H9 (cell line): ENCODE measurements around the gene CCDC3. TPM values are rescaled to one million over a fixed set of nuclear protein-coding genes. Genes with fewer than 3 reads are reported as not detected.

Source experiments
- DNase-seq: peaks from one replicate; pipeline ENCODE4 v3.0.0-alpha.2; 2017
- H2AFZ ChIP-seq: one replicate; pipeline ENCODE4 v1.6.1; 2013; ENCODE audit warnings: mild to moderate bottlenecking, low read length, control low read depth, moderate library complexity
- H2AK5ac ChIP-seq: 2 replicates; pipeline ENCODE4 v1.6.1; 2013; ENCODE audit warnings: low read length, control low read depth, mixed read lengths; ENCODE audit not compliant: insufficient read length
- H2BK120ac ChIP-seq: one replicate; pipeline ENCODE4 v1.6.1; 2013; ENCODE audit warnings: low read depth, mild to moderate bottlenecking, low read length, control low read depth, inconsistent platforms; ENCODE audit not compliant: poor library complexity, severe bottlenecking
- H2BK12ac ChIP-seq: 2 replicates; pipeline ENCODE4 v1.6.1; 2013; ENCODE audit warnings: low read length, control low read depth, mixed read lengths, low read depth; ENCODE audit not compliant: insufficient read length
- H2BK15ac ChIP-seq: 2 replicates; pipeline ENCODE4 v1.6.1; 2013; ENCODE audit warnings: low read depth, low read length, control low read depth
- H2BK20ac ChIP-seq: one replicate; pipeline ENCODE4 v1.6.1; 2013; ENCODE audit warnings: low read depth, mild to moderate bottlenecking, low read length, control low read depth, inconsistent platforms; ENCODE audit not compliant: poor library complexity, severe bottlenecking
- H2BK5ac ChIP-seq: 2 replicates; pipeline ENCODE4 v1.6.1; 2013; ENCODE audit warnings: low read length, control low read depth, mixed read lengths; ENCODE audit not compliant: insufficient read length
- H3K14ac ChIP-seq: 2 replicates; pipeline ENCODE4 v1.6.1; 2013; ENCODE audit warnings: low read length, control low read depth; ENCODE audit not compliant: insufficient read depth
- H3K18ac ChIP-seq: 2 replicates; pipeline ENCODE4 v1.6.1; 2013; ENCODE audit warnings: low read depth, mild to moderate bottlenecking, mixed read lengths, low read length, control low read depth; ENCODE audit not compliant: insufficient read length
- H3K23ac ChIP-seq: 2 replicates; pipeline ENCODE4 v1.6.1; 2013; ENCODE audit warnings: low read length, control low read depth, mixed read lengths, low read depth; ENCODE audit not compliant: insufficient read length
- H3K23me2 ChIP-seq: 2 replicates; pipeline ENCODE4 v1.6.1; 2013; ENCODE audit warnings: low read depth, mild to moderate bottlenecking, mixed read lengths, low read length, control low read depth; ENCODE audit not compliant: insufficient read length, poor library complexity, severe bottlenecking
- H3K27ac ChIP-seq: 2 replicates; pipeline ENCODE4 v1.5.1; 2013; ENCODE audit warnings: low read length, control low read depth, mixed read lengths, low read depth; ENCODE audit not compliant: insufficient read length
- H3K27me3 ChIP-seq: 2 replicates; pipeline ENCODE4 v1.6.1; 2013; ENCODE audit warnings: low read length, control low read depth, inconsistent platforms; ENCODE audit not compliant: insufficient read depth
- H3K4ac ChIP-seq: 2 replicates; pipeline ENCODE4 v1.6.1; 2013; ENCODE audit warnings: low read depth, mild to moderate bottlenecking, control low read depth, inconsistent platforms, low read length, moderate library complexity
- H3K4me1 ChIP-seq: 2 replicates; pipeline ENCODE4 v1.6.1; 2013; ENCODE audit warnings: low read length, control low read depth, inconsistent platforms; ENCODE audit not compliant: insufficient read depth
- H3K4me2 ChIP-seq: 2 replicates; pipeline ENCODE4 v1.6.1; 2013; ENCODE audit warnings: low read length, control low read depth, mixed read lengths; ENCODE audit not compliant: insufficient read length, insufficient read depth
- H3K56ac ChIP-seq: 2 replicates; pipeline ENCODE4 v1.6.1; 2013; ENCODE audit warnings: low read depth, mild to moderate bottlenecking, mixed read lengths, low read length, control low read depth; ENCODE audit not compliant: insufficient read length
- H3K79me1 ChIP-seq: 2 replicates; pipeline ENCODE4 v1.6.1; 2013; ENCODE audit warnings: low read depth, mild to moderate bottlenecking, moderate library complexity, low read length, control low read depth, inconsistent platforms; ENCODE audit not compliant: insufficient read depth, poor library complexity, severe bottlenecking
- H3K79me2 ChIP-seq: 2 replicates; pipeline ENCODE4 v1.6.1; 2013; ENCODE audit warnings: low read length, control low read depth, inconsistent platforms; ENCODE audit not compliant: insufficient read depth
- H3K9ac ChIP-seq: 2 replicates; pipeline ENCODE4 v1.6.1; 2013; ENCODE audit warnings: low read length, control low read depth, mixed read lengths; ENCODE audit not compliant: insufficient read length; ENCODE audit errors: extremely low read depth
- H3K9me3 ChIP-seq: one replicate; pipeline ENCODE4 v1.6.1; 2013; ENCODE audit warnings: low read depth, low read length, inconsistent platforms; ENCODE audit not compliant: control insufficient read depth
- H3T11ph ChIP-seq: one replicate; pipeline ENCODE4 v1.6.1; 2013; ENCODE audit warnings: mild to moderate bottlenecking, low read length, control low read depth, inconsistent platforms
- H4K20me1 ChIP-seq: one replicate; pipeline ENCODE4 v1.6.1; 2013; ENCODE audit not compliant: control insufficient read depth, insufficient read length, insufficient read depth
- H4K5ac ChIP-seq: 2 replicates; pipeline ENCODE4 v1.6.1; 2013; ENCODE audit warnings: low read depth, mild to moderate bottlenecking, mixed read lengths, low read length, control low read depth; ENCODE audit not compliant: insufficient read length
- H4K8ac ChIP-seq: replicated peaks from 2 replicates; pipeline ENCODE4 v1.6.1; 2013; ENCODE audit warnings: low read length, control low read depth, mixed read lengths, low read depth; ENCODE audit not compliant: insufficient read length
- H4K91ac ChIP-seq: 2 replicates; pipeline ENCODE4 v1.6.1; 2013; ENCODE audit warnings: low read depth, mild to moderate bottlenecking, moderate library complexity, mixed read lengths, low read length, control low read depth; ENCODE audit not compliant: insufficient read length
- H3K27ac Mint-ChIP-seq, 3 experiments: 2 replicates in 2 of 3; 3 replicates in 1 of 3; pipeline ENCODE4 v1.8.0; 2020 to 2021; ENCODE audit warnings: mixed read lengths in 3 of 3, mild to moderate bottlenecking in 1 of 3, moderate library complexity in 1 of 3
- H3K27me3 Mint-ChIP-seq: 2 replicates; pipeline ENCODE4 v1.8.0; 2021; ENCODE audit warnings: low read depth, mild to moderate bottlenecking, moderate library complexity, mixed read lengths
- H3K36me3 Mint-ChIP-seq, 3 experiments: 2 replicates in 2 of 3; 3 replicates in 1 of 3; pipeline ENCODE4 v1.8.0; 2020 to 2021; ENCODE audit warnings: low read depth in 3 of 3, mixed read lengths in 3 of 3; ENCODE audit not compliant: insufficient read depth in 1 of 3
- H3K4me1 Mint-ChIP-seq, 2 experiments: 2 replicates each; pipeline ENCODE4 v1.8.0; 2020; ENCODE audit warnings: mixed read lengths in 2 of 2
- H3K4me3 Mint-ChIP-seq, 2 experiments: 2 replicates in 1 of 2; 3 replicates in 1 of 2; pipeline ENCODE4 v1.8.0; 2020 to 2021; ENCODE audit warnings: mild to moderate bottlenecking in 2 of 2, mixed read lengths in 2 of 2, moderate library complexity in 1 of 2
- H3K9me3 Mint-ChIP-seq, 2 experiments: 2 replicates in 1 of 2; 3 replicates in 1 of 2; pipeline ENCODE4 v1.8.0; 2020; ENCODE audit warnings: mild to moderate bottlenecking in 2 of 2, mixed read lengths in 2 of 2, moderate library complexity in 1 of 2
- total RNA-seq: library from RNA; stranded (reverse); gene quantifications from 2 replicates; pipeline ENCODE4 v1.2.1, GENCODE V29; 2021
- TF ChIP-seq, protein P1 (sequence below): fragments of 200-600 bp; sonication (generic); conservative IDR thresholded peaks from 3 replicates; pipeline ENCODE4 v1.8.0; 2021; ENCODE audit warnings: antibody characterized with exemption, mild to moderate bottlenecking

Gene CCDC3
- total RNA-seq, 1 experiment from 2014 or later = 2.3 TPM

GRCh38 chr10:12892924-12893323, 108.6 kb downstream of the CCDC3 start:
- Histone ChIP-seq H3K27ac (no peak overlapping the region), H2BK120ac (no peak overlapping the region), H2AFZ (no peak overlapping the region), H3K4me2 (no peak overlapping the region), H3K79me2 (no peaks in the 10 kb centered on the region), H3K4me1 (no peaks in the 10 kb centered on the region), H3K23me2 (no peaks in the 10 kb centered on the region), H2BK5ac (no peak overlapping the region), H2BK12ac (no peak overlapping the region), H3K9ac (no peak overlapping the region), H3K18ac (no peak overlapping the region), H3K79me1 (no peaks in the 10 kb centered on the region), H3K56ac (no peak overlapping the region), H2AK5ac (no peak overlapping the region), H4K91ac (no peak overlapping the region), H2BK15ac (no peak overlapping the region), H4K20me1 (no peaks in the 10 kb centered on the region), H3K4ac (no peak overlapping the region), H3K9me3 (no peaks in the 10 kb centered on the region), H3K14ac (no peak overlapping the region), H4K8ac (no peak overlapping the region), H2BK20ac (no peak overlapping the region), H3K23ac (no peak overlapping the region), H4K5ac (no peak overlapping the region), H3K27me3 (no peaks in the 10 kb centered on the region), H3T11ph (no peak overlapping the region)
- no peak overlapping the region for H3K4me3 Mint-ChIP-seq
- peaks cover 15 to 16% of the 10 kb centered on the region in 2 experiments for H3K4me1 Mint-ChIP-seq
- H3K9me3 Mint-ChIP-seq = peaks cover 8 to 20% of the 10 kb centered on the region in 2 experiments; a peak in 4 of 5 replicates
- no peaks in the 10 kb centered on the region; the same call in none of the 2 replicates for H3K27me3 Mint-ChIP-seq
- H3K27ac Mint-ChIP-seq = no peak overlapping the region
- TF ChIP-seq, protein P1, sequence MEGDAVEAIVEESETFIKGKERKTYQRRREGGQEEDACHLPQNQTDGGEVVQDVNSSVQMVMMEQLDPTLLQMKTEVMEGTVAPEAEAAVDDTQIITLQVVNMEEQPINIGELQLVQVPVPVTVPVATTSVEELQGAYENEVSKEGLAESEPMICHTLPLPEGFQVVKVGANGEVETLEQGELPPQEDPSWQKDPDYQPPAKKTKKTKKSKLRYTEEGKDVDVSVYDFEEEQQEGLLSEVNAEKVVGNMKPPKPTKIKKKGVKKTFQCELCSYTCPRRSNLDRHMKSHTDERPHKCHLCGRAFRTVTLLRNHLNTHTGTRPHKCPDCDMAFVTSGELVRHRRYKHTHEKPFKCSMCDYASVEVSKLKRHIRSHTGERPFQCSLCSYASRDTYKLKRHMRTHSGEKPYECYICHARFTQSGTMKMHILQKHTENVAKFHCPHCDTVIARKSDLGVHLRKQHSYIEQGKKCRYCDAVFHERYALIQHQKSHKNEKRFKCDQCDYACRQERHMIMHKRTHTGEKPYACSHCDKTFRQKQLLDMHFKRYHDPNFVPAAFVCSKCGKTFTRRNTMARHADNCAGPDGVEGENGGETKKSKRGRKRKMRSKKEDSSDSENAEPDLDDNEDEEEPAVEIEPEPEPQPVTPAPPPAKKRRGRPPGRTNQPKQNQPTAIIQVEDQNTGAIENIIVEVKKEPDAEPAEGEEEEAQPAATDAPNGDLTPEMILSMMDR = no peak
- peaks cover 0 to 2% (median 0%) of the 10 kb centered on the region in 3 experiments; a peak in 1 of 7 replicates for H3K36me3 Mint-ChIP-seq
- no peak for DNase-seq
